ENCODE results near the gene SLC30A7.

DNA sequence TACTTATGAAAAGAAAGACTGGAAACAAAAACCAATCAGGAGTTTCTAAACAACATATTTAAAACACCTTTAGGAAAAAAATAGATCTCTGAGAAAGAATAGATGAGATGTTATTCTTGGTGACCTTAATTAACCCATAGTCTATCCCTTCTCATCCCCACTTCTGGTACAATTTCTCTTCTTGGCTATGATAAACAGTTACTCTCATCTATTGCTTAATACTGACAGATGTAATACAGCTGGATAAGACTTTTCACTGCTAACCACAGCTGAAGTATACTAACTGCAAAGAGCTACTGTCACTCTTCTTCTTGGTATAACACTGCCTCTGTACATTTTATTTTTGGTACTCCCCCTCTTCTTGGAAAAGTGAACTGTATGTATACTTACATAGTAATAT lies 16.5 kb upstream of the SLC30A7 start:
- TF ChIP-seq, protein P1, sequence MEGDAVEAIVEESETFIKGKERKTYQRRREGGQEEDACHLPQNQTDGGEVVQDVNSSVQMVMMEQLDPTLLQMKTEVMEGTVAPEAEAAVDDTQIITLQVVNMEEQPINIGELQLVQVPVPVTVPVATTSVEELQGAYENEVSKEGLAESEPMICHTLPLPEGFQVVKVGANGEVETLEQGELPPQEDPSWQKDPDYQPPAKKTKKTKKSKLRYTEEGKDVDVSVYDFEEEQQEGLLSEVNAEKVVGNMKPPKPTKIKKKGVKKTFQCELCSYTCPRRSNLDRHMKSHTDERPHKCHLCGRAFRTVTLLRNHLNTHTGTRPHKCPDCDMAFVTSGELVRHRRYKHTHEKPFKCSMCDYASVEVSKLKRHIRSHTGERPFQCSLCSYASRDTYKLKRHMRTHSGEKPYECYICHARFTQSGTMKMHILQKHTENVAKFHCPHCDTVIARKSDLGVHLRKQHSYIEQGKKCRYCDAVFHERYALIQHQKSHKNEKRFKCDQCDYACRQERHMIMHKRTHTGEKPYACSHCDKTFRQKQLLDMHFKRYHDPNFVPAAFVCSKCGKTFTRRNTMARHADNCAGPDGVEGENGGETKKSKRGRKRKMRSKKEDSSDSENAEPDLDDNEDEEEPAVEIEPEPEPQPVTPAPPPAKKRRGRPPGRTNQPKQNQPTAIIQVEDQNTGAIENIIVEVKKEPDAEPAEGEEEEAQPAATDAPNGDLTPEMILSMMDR (IDR thresholded peaks at IDR 0.05), result no peak
- no peak for TF ChIP-seq POLR2A (IDR thresholded peaks at IDR 0.05)

Data from testis (tissue), 2 donors.